Endothelial cell of umbilical vein (primary cell): ENCODE measurements around the gene WIPF3.

Experiments used
- GATA2 ChIP-seq: IDR thresholded peaks from 2 replicates; pipeline ENCODE4 v1.7.0; 2011; ENCODE audit warnings: low read depth, mild to moderate bottlenecking, moderate library complexity, mixed read lengths, low read length; ENCODE audit not compliant: insufficient read length, insufficient read depth
- JUN ChIP-seq: IDR thresholded peaks from 2 replicates; pipeline ENCODE4 v1.6.1; 2011; ENCODE audit warnings: borderline replicate concordance, low read depth; ENCODE audit not compliant: insufficient read length, insufficient read depth
- POLR2A ChIP-seq: IDR thresholded peaks from 2 replicates; pipeline ENCODE4 v1.6.1; 2012; ENCODE audit warnings: low read depth, mild to moderate bottlenecking, control low read depth, low read length
- POLR2AphosphoS5 ChIP-seq: IDR thresholded peaks from 2 replicates; pipeline ENCODE4 v1.6.1; 2012; ENCODE audit warnings: low read depth, mild to moderate bottlenecking, control low read depth, low read length, moderate library complexity; ENCODE audit not compliant: insufficient read depth
- TF ChIP-seq, protein P1 (sequence below), 2 donors: IDR thresholded peaks; 1 replicate in 1 of 2; 2 replicates in 1 of 2; pipeline ENCODE4 v1.5.1; 2011; ENCODE audit warnings: low read length in 2 of 2, mild to moderate bottlenecking in 2 of 2, moderate library complexity in 2 of 2, control low read depth in 1 of 2, inconsistent platforms in 1 of 2, low read depth in 1 of 2; ENCODE audit not compliant: insufficient read depth in 1 of 2; ENCODE audit errors: extremely low read depth in 1 of 2

DNA sequence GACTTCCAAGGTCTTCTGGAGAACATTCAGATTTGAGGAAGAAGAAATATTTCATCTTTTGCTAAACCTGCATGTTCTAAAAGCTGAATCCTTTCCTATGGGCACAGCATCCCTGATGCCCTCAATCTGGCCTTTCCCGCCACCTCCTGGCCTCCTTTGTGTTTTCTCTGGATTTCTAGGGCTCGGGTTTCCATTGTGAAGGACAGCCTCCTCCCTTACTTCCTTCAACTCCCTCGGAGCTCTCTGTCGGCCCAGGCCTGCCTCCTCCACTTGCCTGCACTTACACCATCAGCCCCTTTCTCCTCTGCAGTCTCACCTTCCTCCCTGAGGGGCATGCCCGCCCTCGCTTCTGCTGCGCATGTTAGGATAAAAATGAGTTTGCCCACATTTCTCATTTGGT lies 75.4 kb downstream of the WIPF3 start:
- TF ChIP-seq, protein P1, sequence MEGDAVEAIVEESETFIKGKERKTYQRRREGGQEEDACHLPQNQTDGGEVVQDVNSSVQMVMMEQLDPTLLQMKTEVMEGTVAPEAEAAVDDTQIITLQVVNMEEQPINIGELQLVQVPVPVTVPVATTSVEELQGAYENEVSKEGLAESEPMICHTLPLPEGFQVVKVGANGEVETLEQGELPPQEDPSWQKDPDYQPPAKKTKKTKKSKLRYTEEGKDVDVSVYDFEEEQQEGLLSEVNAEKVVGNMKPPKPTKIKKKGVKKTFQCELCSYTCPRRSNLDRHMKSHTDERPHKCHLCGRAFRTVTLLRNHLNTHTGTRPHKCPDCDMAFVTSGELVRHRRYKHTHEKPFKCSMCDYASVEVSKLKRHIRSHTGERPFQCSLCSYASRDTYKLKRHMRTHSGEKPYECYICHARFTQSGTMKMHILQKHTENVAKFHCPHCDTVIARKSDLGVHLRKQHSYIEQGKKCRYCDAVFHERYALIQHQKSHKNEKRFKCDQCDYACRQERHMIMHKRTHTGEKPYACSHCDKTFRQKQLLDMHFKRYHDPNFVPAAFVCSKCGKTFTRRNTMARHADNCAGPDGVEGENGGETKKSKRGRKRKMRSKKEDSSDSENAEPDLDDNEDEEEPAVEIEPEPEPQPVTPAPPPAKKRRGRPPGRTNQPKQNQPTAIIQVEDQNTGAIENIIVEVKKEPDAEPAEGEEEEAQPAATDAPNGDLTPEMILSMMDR (IDR thresholded peaks at IDR 0.05; ENCODE audit: extremely low read depth in 1 of 2, insufficient read depth in 1 of 2, low read depth in 1 of 2, low read length in 2 of 2) = no peak
- TF ChIP-seq JUN (no peak), POLR2A (no peak), GATA2 (no peak), POLR2AphosphoS5 (no peak)
